HG02852 (cell line): ENCODE results near the gene MACROD2.
"Not testable (repeated sequence)": the region's sequence is repeated elsewhere in the genome, so short reads cannot be mapped to it uniquely, and the experiment has no call there.

Source experiments
- ATAC-seq: cut with Tn5 transposase; IDR thresholded peaks from one replicate; pipeline ENCODE4 v1.9.1; 2021; ENCODE audit warnings: mild to moderate bottlenecking, moderate library complexity; ENCODE audit not compliant: unreplicated experiment

Gene MACROD2

GRCh38 chr20:15012566-15012965 is 1017.2 kb downstream of the MACROD2 start:
- no peak for ATAC-seq

- not testable (repeated sequence) for ATAC-seq
Observed at GRCh38 chr20:15016875-15017274, 1021.6 kb downstream of the MACROD2 start.

- ATAC-seq, result no peak
Observed at GRCh38 chr20:15018966-15019365, 1023.6 kb downstream of the MACROD2 start.

- no peak for ATAC-seq
Observed at GRCh38 chr20:15020845-15021244, 1025.5 kb downstream of the MACROD2 start.

- no peak for ATAC-seq
Observed at GRCh38 chr20:15022921-15023320, 1027.6 kb downstream of the MACROD2 start.

- ATAC-seq, result no peak
Observed at GRCh38 chr20:15026759-15027158, 1031.4 kb downstream of the MACROD2 start.

GRCh38 chr20:15030826-15031225 is 1035.5 kb downstream of the MACROD2 start:
- ATAC-seq, result no peak

GRCh38 chr20:15031546-15032351 is 1036.4 kb downstream of the MACROD2 start:
- ATAC-seq, result no peak

- ATAC-seq, result no peak
Observed at GRCh38 chr20:15032352-15032622, 1037.0 kb downstream of the MACROD2 start.

GRCh38 chr20:15033269-15033668 is 1038.0 kb downstream of the MACROD2 start:
- ATAC-seq, result no peak

GRCh38 chr20:15033891-15034290 is 1038.6 kb downstream of the MACROD2 start:
- no peak for ATAC-seq

GRCh38 chr20:15036948-15037347 is 1041.6 kb downstream of the MACROD2 start:
- no peak for ATAC-seq

- no peak for ATAC-seq
Observed at GRCh38 chr20:15039088-15039752, 1043.9 kb downstream of the MACROD2 start.

- ATAC-seq, result no peak
Observed at GRCh38 chr20:15042723-15043122, 1047.4 kb downstream of the MACROD2 start.

- no peak for ATAC-seq
Observed at GRCh38 chr20:15045246-15045645, 1049.9 kb downstream of the MACROD2 start.

GRCh38 chr20:15047042-15047441 is 1051.7 kb downstream of the MACROD2 start:
- no peak for ATAC-seq

- ATAC-seq, result no peak
Observed at GRCh38 chr20:15047601-15048000, 1052.3 kb downstream of the MACROD2 start.

GRCh38 chr20:15056246-15056645 is 1060.9 kb downstream of the MACROD2 start:
- ATAC-seq, result no peak

GRCh38 chr20:15058841-15059240 is 1063.5 kb downstream of the MACROD2 start:
- no peak for ATAC-seq

- no peak for ATAC-seq
Observed at GRCh38 chr20:15059438-15059837, 1064.1 kb downstream of the MACROD2 start.

- ATAC-seq, result no peak
Observed at GRCh38 chr20:15060265-15061060, 1065.1 kb downstream of the MACROD2 start.

- no peak for ATAC-seq
Observed at GRCh38 chr20:15061061-15061430, 1065.7 kb downstream of the MACROD2 start.
